Choroid plexus epithelial cell (primary cell): ENCODE results near the gene CDK17.
A peak's percentile ranks its signal among the peaks of the same experiment; 100 is the strongest.

ENCODE experiments used
- DNase-seq: peaks from one replicate; pipeline ENCODE4 v3.0.0-alpha.2; 2010; ENCODE audit warnings: low read depth
- H3K4me3 ChIP-seq: 2 replicates; pipeline ENCODE4 v1.5.1; 2011; ENCODE audit warnings: low read depth, mild to moderate bottlenecking, control low read depth, low read length, moderate library complexity
- CTCF ChIP-seq: conservative IDR thresholded peaks from 2 replicates; pipeline ENCODE4 v1.5.1; 2011; ENCODE audit warnings: low read depth, mild to moderate bottlenecking, control low read depth, inconsistent platforms, low read length, moderate library complexity

Gene CDK17

GRCh38 chr12:96247563-96247962, 152.7 kb downstream of the CDK17 start:
- DNase-seq = no peak
- no peak for TF ChIP-seq CTCF
- H3K4me3 ChIP-seq = no peak overlapping the region

GRCh38 chr12:96246926-96247505, 153.2 kb downstream of the CDK17 start:
- no peak overlapping the region for H3K4me3 ChIP-seq
- DNase-seq = no peak
- TF ChIP-seq CTCF = no peak

- no peak overlapping the region for H3K4me3 ChIP-seq
- DNase-seq = no peak
- no peak for TF ChIP-seq CTCF
Measured at GRCh38 chr12:96244826-96245225, 155.4 kb downstream of the CDK17 start.

GRCh38 chr12:96242597-96242996, 157.6 kb downstream of the CDK17 start:
- no peak for TF ChIP-seq CTCF
- no peak overlapping the region for H3K4me3 ChIP-seq
- no peak for DNase-seq

- H3K4me3 ChIP-seq = no peak overlapping the region
- no peak for TF ChIP-seq CTCF
- DNase-seq = peak; percentile 62
Measured at GRCh38 chr12:96241846-96242256, 158.4 kb downstream of the CDK17 start.

- no peak overlapping the region for H3K4me3 ChIP-seq
- DNase-seq = no peak
- TF ChIP-seq CTCF = no peak
Measured at GRCh38 chr12:96241431-96241830, 158.8 kb downstream of the CDK17 start.

GRCh38 chr12:96240656-96241055, 159.6 kb downstream of the CDK17 start:
- no peak overlapping the region for H3K4me3 ChIP-seq
- no peak for TF ChIP-seq CTCF
- peak; percentile 69 for DNase-seq
